Progenitor cell of endocrine pancreas (in vitro differentiated cells): ENCODE results near the gene CAPN5. TPM values are rescaled to one million over a fixed set of nuclear protein-coding genes. Genes with fewer than 3 reads are reported as not detected.

Experiments used
- DNase-seq: peaks from one replicate; pipeline ENCODE4 v3.0.0; 2021; ENCODE audit warnings: low spot score; ENCODE audit not compliant: unreplicated experiment
- H3K27ac Mint-ChIP-seq: 2 replicates; pipeline ENCODE4 v1.8.0; 2021; ENCODE audit warnings: mild to moderate bottlenecking, moderate library complexity, mixed read lengths
- H3K27me3 Mint-ChIP-seq: 2 replicates; pipeline ENCODE4 v1.8.0; 2021; ENCODE audit warnings: mixed read lengths
- H3K36me3 Mint-ChIP-seq: 2 replicates; pipeline ENCODE4 v1.8.0; 2022; ENCODE audit warnings: mixed read lengths; ENCODE audit not compliant: insufficient read depth
- H3K4me1 Mint-ChIP-seq: 2 replicates; pipeline ENCODE4 v1.8.0; 2021; ENCODE audit warnings: low read depth, mixed read lengths
- H3K4me3 Mint-ChIP-seq: 2 replicates; pipeline ENCODE4 v1.8.0; 2021; ENCODE audit warnings: low read depth, mild to moderate bottlenecking, moderate library complexity, mixed read lengths
- H3K9me3 Mint-ChIP-seq: 2 replicates; pipeline ENCODE4 v1.8.0; 2021; ENCODE audit warnings: low read depth, mixed read lengths
- CTCF ChIP-seq: fragments of 200-600 bp; sonication (generic); IDR thresholded peaks from one replicate; pipeline ENCODE4 v1.5.0; 2021; ENCODE audit warnings: antibody characterized with exemption, mild to moderate bottlenecking; ENCODE audit not compliant: unreplicated experiment
- total RNA-seq: library from RNA; stranded (reverse); gene quantifications from 2 replicates; pipeline ENCODE4 v1.2.1, GENCODE V29; 2021

CAPN5 gene
- total RNA-seq, 1 donor from 2014 or later, result 10.9 TPM

- H3K9me3 Mint-ChIP-seq, result no peaks in the 10 kb centered on the region
- TF ChIP-seq CTCF, result no peak
- H3K27ac Mint-ChIP-seq, result no peak overlapping the region
- H3K4me1 Mint-ChIP-seq, result no peaks in the 10 kb centered on the region
- no peak overlapping the region for H3K4me3 Mint-ChIP-seq
- peaks cover 7% of the 10 kb centered on the region for H3K27me3 Mint-ChIP-seq
- no peaks in the 10 kb centered on the region for H3K36me3 Mint-ChIP-seq
- no peak for DNase-seq
Observed at GRCh38 chr11:77159937-77160495, 93.2 kb downstream of the CAPN5 start.

- no peak overlapping the region for H3K27ac Mint-ChIP-seq
- no peaks in the 10 kb centered on the region for H3K4me1 Mint-ChIP-seq
- peaks cover 9% of the 10 kb centered on the region for H3K27me3 Mint-ChIP-seq
Observed at GRCh38 chr11:77163271-77163670, 96.5 kb downstream of the CAPN5 start.

GRCh38 chr11:77165066-77165465 is 98.3 kb downstream of the CAPN5 start:
- peaks cover 1% of the 10 kb centered on the region for H3K4me1 Mint-ChIP-seq
- DNase-seq, result no peak
- H3K9me3 Mint-ChIP-seq, result no peaks in the 10 kb centered on the region
- no peak for TF ChIP-seq CTCF
- no peak overlapping the region for H3K4me3 Mint-ChIP-seq
- H3K27ac Mint-ChIP-seq, result no peak overlapping the region
- no peaks in the 10 kb centered on the region for H3K36me3 Mint-ChIP-seq
- H3K27me3 Mint-ChIP-seq, result peaks cover 3% of the 10 kb centered on the region

More at GRCh38 chr11:77163271-77163670, 96.5 kb downstream of the CAPN5 start:
- Mint-ChIP-seq H3K36me3 (no peaks in the 10 kb centered on the region), H3K9me3 (no peaks in the 10 kb centered on the region), H3K4me3 (no peak overlapping the region)
- TF ChIP-seq CTCF, result no peak
- DNase-seq, result no peak

GRCh38 chr11:77166021-77166420 is 99.2 kb downstream of the CAPN5 start:
- peaks cover 3% of the 10 kb centered on the region for H3K27me3 Mint-ChIP-seq
- no peak for DNase-seq
- no peaks in the 10 kb centered on the region for H3K9me3 Mint-ChIP-seq
- no peaks in the 10 kb centered on the region for H3K36me3 Mint-ChIP-seq
- peaks cover 8% of the 10 kb centered on the region for H3K4me1 Mint-ChIP-seq
- H3K27ac Mint-ChIP-seq, result no peak overlapping the region
- TF ChIP-seq CTCF, result no peak
- no peak overlapping the region for H3K4me3 Mint-ChIP-seq

- no peak overlapping the region for H3K27ac Mint-ChIP-seq
- H3K4me1 Mint-ChIP-seq, result peaks cover 13% of the 10 kb centered on the region
- no peak for DNase-seq
Observed at GRCh38 chr11:77167111-77167626, 100.4 kb downstream of the CAPN5 start.

More at GRCh38 chr11:77167111-77167626, 100.4 kb downstream of the CAPN5 start:
- no peak overlapping the region for H3K4me3 Mint-ChIP-seq
- H3K36me3 Mint-ChIP-seq, result no peaks in the 10 kb centered on the region
- TF ChIP-seq CTCF, result no peak
- H3K9me3 Mint-ChIP-seq, result no peaks in the 10 kb centered on the region
- peaks cover 3% of the 10 kb centered on the region for H3K27me3 Mint-ChIP-seq
